Transverse colon (tissue), 4 donors: ENCODE measurements around the gene MANBA.
"Not testable (repeated sequence)": the region's sequence is repeated elsewhere in the genome, so short reads cannot be mapped to it uniquely, and the experiment has no call there.

Source experiments
- POLR2A ChIP-seq: fragments of 450-650 bp; IDR thresholded peaks from one replicate; pipeline ENCODE4 v1.6.1; 2016; ENCODE audit warnings: antibody characterized with exemption, mild to moderate bottlenecking, moderate library complexity
- POLR2AphosphoS5 ChIP-seq, 3 donors: sonication (generic); formaldehyde crosslinking; IDR thresholded peaks; one replicate each; pipeline ENCODE4 v1.6.1; 2016; ENCODE audit warnings: antibody characterized with exemption in 3 of 3
- TF ChIP-seq, protein P1 (sequence below), 5 experiments: fragments of 200-600 bp in 3 of 5; fragments of 450-650 bp in 2 of 5; sonication (generic) in 3 of 5; IDR thresholded peaks; 1 replicate in 2 of 5; 2 replicates in 3 of 5; pipeline ENCODE4 v1.5.1; 2016 to 2017; ENCODE audit warnings: antibody characterized with exemption in 5 of 5, inconsistent platforms in 3 of 5, mild to moderate bottlenecking in 2 of 5, moderate library complexity in 1 of 5

DNA sequence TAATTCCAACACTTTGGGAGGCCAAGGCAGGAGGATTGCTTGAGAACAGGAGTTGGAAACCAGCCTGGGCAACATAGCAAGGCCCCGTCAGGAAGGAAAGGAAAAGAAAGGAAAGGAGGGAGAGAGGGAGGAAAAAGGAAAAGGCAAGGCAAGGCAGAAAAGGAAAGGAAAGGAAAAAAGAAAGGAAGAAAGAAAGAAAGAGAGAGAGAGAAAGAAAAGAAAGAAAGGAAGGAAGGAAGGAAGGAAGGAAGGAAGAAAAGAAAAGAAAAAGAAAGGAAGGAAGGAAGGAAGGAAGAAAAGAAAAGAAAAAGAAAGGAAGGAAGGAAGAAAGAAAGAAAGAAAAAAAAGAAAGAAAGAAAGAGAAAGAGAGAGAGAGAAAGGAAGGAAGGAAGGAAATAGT, 51.7 kb downstream of the MANBA start:
- TF ChIP-seq POLR2A; POLR2AphosphoS5 (IDR thresholded peaks at IDR 0.05): not testable (repeated sequence)
- TF ChIP-seq, protein P1, sequence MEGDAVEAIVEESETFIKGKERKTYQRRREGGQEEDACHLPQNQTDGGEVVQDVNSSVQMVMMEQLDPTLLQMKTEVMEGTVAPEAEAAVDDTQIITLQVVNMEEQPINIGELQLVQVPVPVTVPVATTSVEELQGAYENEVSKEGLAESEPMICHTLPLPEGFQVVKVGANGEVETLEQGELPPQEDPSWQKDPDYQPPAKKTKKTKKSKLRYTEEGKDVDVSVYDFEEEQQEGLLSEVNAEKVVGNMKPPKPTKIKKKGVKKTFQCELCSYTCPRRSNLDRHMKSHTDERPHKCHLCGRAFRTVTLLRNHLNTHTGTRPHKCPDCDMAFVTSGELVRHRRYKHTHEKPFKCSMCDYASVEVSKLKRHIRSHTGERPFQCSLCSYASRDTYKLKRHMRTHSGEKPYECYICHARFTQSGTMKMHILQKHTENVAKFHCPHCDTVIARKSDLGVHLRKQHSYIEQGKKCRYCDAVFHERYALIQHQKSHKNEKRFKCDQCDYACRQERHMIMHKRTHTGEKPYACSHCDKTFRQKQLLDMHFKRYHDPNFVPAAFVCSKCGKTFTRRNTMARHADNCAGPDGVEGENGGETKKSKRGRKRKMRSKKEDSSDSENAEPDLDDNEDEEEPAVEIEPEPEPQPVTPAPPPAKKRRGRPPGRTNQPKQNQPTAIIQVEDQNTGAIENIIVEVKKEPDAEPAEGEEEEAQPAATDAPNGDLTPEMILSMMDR (IDR thresholded peaks at IDR 0.05), result not testable (repeated sequence)
